GM21619 (cell line): ENCODE data around the gene TMEM267.
"Not testable (repeated sequence)": the region's sequence is repeated elsewhere in the genome, so short reads cannot be mapped to it uniquely, and the experiment has no call there.

Experiments used
- ATAC-seq: cut with Tn5 transposase; IDR thresholded peaks from one replicate; pipeline ENCODE4 v1.9.1; 2021; ENCODE audit not compliant: unreplicated experiment

The TMEM267 gene

DNA sequence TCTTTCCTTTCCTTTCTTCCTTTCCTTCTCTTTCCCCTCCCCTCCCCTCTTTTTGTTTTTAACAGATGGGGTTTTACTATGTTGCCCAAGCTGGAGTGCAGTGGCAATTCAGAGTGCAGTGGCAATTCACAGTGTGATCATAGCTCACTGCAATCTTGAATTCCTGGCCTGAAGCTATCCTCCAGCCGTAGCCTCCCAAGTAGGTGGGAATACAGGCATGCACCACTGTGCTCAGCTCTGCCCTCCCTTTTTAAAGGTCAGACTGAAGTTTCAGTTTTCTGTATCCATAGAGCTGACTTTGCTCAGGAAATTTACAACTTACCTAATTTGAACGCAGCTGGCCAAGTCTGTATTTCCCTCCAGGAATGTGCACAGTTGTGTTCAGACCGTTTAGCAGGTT is 72.2 kb downstream of the TMEM267 start:
- no peak for ATAC-seq

DNA sequence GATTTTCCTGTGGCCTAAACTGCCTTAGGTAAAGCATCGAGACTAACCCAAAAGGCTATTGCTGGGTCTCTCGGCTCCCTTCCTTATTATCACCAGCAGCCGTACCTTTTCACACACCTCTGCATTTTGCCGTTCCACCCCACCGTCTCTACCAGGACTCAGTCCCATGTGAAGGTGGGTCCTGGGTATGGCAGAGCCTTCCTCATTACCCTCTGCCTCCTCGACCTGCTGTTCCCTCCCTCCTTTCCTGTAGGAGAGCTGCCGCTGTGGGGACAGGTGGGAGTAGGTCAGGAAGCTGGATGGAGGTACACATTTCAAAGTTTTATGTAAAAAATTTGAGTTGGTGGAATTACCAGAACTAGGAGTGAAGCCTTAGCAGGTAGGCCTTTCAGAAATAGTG is 73.3 kb downstream of the TMEM267 start:
- ATAC-seq = no peak

DNA sequence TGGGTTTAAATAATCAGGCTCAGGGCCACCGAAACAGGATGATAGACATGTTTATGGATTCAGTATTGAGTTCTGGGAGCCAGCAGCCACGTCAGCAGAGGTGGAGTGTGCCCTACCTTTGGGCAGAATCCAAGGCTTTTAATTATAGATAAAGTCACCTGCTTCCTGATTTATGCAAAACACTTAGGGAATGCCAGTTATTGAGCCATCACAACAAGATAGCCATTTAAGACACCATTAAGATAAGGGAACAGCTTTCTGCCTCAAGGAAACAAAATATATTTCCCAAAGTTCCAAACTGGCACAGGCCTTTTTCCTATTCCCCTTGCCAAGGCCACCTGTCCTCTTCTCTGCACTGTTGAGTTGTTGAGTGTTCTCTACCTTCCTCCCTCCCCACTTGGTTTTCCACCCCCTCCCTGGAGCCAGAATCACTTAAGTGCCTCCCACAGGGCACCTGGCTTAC is 73.8 kb downstream of the TMEM267 start:
- ATAC-seq = no peak

DNA sequence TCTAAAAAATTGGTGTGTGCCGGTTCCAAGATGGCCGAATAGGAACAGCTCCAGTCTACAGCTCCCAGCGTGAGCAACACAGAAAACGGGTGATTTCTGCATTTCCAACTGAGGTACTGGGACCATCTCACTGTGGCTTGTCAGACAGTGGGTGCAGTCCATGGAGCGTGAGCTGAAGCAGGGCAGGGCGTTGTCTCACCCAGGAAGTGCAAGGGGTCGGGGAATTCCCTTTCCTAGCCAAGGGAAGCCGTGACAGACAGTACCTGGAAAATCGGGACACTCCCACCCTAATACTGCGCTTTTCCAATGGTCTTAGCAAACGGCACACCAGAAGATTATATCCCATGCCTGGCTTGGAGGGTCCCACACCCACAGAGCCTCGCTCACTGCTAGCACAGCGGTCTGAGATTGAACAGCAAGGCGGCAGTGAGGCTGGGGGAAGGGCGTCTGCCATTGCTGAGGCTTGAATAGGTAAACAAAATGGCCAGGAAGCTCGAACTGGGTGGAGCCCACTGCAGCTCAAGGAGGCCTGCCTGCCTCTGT is 81.1 kb downstream of the TMEM267 start:
- not testable (repeated sequence) for ATAC-seq

DNA sequence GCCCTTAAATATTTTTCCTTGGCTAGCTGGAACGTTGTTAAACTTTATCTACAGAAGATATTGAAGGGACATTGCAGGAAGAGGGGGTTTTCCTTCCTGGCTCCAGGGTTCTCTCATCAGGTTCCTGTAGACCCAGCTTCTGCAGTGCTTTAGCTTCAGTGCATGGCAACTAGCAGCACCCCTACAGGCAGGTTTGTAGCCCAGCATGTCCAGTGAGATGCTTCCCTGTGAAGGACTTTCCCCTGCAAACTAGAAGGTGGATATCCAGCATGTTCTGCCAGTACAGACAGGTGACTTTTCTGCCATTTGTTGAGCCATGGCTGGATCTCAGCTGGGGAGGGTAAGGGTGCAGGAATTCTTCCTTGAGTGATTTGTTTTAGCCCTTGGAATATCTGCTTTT is 81.8 kb downstream of the TMEM267 start:
- no peak for ATAC-seq

DNA sequence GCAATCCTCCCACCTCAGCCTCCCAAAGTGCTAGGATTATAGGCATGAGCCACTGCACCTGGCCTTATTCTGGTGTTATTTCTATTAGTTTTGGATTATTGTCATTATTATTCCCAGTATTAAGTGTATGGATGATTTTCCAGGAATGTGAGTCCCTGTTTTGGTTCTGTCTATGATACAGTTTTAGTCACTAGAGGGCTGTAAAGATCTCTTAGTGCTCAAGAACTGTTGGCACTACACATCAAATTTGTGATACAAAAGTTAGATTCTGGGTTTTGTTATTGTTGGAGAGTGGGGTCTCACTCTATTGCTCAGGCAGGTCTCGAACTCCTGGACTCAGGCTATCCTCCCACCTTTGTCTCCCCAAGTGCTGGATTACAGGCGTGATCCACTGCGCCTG is 83.6 kb downstream of the TMEM267 start:
- ATAC-seq = no peak

DNA sequence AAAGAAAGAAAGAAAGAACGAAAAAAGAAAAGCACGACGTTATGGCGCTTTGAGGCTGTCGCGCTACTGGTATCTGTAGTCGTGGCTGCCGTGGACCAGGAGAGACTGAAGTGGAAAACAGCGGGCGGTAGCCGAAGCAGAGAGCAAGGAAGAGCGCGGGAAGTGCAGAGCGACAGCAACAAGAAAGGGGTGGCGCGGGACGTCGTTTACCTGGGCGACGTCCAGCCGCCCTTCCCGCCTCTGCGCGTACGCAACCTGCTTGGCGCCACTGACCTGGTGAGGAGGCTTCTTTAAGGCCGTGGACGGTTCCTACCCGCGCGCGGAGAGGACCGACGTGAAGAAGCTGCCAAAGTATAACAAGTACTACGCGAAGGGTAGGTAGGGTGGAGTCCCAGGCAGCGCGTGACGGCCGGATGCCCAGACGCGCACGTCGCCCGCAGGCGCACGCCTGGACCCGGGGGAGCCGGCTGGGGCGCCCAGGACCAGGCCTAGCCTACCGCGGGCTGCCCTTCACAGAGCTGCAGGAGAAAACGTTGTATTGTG is 86.8 kb downstream of the TMEM267 start:
- peak; percentile 97 for ATAC-seq
